GM18511 (cell line): ENCODE data around the gene LRRN1.
"Not testable (repeated sequence)": the region's sequence is repeated elsewhere in the genome, so short reads cannot be mapped to it uniquely, and the experiment has no call there.

ENCODE experiments used
- ATAC-seq: cut with Tn5 transposase; IDR thresholded peaks from one replicate; pipeline ENCODE4 v1.9.1; 2021; ENCODE audit warnings: mild to moderate bottlenecking, moderate library complexity; ENCODE audit not compliant: unreplicated experiment

LRRN1 gene

DNA sequence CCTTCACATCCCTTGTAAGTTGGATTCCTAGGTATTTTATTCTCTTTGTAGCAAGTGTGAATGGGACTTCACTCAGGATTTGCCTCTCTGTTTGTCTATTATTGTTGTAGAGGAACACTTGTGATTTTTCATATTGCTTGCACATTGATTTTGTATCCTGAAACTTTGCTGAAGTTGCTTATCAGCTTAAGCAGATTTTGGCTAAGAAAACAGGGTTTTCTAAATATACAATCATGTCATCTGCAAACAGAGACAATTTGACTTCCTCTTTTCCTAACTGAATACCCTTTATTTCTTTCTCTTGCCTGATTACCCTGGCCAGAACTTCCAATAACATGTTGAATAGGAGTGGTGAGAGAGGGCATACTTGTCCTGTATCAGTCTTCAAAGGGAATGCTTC lies 88.1 kb downstream of the LRRN1 start:
- not testable (repeated sequence) for ATAC-seq

GRCh38 chr3:3893590-3893989 lies 94.4 kb downstream of the LRRN1 start:
- no peak for ATAC-seq
